HUDEP-2 (cell line): ENCODE data around the gene OGFOD2.

Source experiments
- DNase-seq, 76 experiments: peaks; one replicate each; lab custom pipeline; 2025; ENCODE audit not compliant: unreplicated experiment in 76 of 76; lab: John Stamatoyannopoulos, UW

Gene OGFOD2

DNA sequence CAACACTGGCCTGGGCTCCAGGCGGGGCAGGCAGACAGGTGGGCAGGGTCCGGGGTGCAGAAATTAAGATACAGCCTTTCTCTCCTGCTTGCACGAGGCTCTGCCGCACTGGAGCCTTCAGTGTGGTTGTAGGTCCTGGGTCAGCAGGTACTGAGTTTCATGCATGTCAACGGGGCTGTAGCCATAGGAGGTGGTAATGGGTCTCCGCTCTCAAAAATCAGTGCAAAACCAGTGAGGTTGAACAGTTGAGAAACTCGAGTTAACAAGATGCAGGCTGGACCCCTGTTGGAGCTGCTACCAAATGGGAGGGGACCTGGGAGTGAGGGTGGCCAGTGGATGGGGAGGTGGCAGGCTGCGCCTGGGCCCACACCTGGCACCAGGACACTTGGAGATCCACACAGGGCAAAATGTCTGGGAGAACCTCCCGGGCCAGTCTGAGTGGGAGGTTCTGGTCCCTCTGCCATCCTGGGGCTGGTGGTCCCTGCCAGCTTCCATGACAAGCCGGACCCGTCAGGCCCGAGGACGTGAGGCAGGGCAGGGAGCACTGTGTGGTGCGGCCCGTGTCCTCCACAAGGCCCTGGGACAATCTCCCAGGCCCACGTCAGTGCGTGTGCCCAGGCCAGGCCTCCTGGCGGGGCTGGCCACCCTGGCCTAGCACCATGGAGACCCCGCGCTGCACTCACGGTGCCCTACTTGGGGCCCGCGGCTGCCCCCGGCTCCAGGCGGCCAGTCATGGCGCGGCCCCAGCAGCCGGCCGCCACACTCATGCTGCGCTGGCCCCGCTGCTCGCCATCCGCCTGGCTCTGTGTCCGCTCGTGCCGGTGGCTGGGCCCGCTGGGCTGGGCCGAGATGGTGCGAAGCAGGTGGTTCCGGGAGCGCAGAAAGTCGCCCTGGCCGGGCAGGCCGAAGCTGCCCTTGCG is 10.6 kb downstream of the OGFOD2 start:
- DNase-seq, result no peak

DNA sequence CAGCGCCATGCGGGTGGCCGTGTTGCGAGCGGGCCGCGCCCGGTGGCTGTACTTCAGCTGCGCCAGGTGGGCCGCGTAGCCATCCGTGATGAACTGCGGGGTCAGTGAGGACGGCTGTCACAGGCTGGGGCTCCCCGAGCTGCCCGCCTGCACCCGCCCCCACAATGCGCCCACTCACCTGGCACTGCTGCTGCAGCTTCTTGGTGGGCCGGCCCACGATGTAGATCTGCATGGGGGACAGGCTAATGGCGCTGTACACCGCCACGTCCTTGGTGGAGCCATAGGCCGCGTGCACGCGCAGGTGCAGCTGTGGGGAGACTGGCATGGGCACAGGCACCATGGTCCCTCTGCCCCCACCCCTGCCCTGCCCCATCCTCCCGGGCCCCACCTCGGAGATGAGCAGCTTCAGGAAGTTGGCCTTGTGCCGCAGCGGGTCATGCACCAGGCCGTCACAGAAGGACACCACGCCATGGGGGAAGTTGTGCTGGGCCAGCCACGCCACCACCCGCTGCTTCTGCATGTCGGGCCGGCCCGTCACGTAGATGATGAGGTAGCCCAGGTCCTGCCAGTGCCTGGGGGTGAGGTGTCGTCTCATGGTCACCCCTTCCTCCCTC is 11.3 kb downstream of the OGFOD2 start:
- DNase-seq, result no peak

DNA sequence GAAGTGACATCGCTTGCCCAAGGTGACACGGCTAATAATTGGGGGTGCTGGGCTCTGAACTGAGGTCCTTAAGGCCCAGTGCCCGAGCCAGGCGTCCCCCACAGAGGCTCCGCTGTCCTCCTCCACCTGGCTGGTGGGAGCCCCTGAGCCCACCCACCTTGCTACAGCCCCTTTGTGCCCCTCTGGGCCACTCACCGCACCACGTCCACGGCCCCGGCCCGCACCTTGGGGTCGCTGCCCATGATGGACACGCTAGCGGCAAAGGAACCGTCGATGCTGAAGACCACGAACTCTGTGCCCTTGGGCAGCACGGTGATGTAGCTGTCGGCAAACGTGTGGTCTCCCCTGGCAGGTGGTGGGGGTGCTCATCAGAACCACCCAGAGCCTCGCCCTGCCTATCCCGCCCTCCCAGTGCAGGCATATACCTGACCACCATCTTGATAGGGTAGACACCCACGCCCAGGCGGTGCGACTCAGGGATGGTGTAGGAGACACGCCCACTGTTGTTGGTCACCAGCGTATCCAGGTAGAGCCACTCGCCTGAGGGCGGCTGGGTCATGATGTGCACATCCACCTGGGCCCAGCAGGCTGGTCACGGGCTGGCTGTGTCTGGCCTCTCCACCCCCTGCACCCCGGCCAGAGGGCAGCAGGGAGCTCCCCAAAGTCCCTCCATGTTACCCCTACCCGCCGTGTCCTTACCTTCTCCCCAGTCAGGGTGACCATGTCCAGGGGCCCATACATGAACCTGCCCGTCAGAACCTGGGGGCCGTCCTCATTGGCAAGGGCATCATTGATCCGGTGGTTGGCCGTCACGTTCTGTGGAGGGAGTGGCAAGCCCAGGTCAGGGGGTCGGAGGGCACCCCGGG is 12.3 kb downstream of the OGFOD2 start:
- DNase-seq, result no peak

GRCh38 chr12:122988036-122988435 is 13.0 kb downstream of the OGFOD2 start:
- no peak for DNase-seq

GRCh38 chr12:122988612-122989212 is 13.7 kb downstream of the OGFOD2 start:
- no peak for DNase-seq

DNA sequence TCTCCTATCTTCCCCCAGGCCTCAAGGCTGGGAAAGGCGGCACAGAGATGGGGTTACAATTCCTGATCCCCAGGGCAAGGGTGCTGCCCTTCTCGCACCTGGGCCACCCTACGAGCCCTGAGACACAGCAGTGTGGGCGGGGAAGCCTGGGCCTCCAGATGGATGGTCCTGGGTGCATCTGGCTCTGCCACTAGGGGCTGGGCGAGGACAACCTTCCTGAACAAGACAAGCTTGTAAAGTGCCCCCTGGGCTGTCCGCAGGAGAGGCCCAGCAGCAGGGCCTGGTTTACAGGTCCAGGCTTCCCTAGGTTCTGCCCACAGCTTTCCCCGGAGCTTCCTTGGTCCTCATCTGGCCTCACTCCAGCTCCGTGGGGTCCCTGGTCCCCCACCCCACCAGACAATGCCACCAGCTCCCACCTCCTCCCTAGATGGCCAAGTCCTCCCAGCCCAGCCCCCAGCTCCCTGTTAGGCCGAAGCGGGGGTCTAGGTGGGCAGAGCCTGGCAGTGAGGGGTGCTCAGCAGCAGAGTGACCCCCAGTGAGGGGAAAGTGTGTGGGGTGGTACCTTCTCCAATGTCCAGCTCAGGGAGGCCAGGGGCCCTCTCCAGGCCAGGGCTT is 14.3 kb downstream of the OGFOD2 start:
- DNase-seq, result no peak

DNA sequence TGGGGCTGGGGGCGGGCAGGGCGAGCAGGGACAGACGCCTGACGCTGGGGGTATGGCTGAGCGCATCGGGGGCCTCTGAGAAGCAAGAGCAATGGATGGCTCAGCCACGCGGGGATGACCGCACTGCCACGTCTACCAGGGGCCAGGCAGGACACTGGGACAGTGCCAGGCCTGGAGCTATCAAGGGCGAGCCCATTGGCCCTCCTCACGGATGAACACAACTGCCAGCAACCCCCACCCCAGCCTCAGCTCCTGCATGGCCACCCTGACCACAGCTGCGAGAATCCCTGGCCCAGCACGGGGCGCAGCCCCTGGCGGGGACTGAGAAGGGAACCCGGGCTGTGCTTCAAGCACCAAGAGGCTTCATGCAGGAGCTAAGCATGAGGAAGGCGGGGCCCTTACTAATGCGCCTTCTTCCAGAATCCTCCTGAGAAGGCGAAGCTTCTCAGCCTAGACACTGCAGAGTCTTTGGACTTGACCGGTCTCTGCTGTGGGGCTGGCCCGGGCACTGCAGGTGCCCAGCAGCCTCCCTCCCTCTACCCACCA is 14.9 kb downstream of the OGFOD2 start:
- no peak for DNase-seq

GRCh38 chr12:122990561-122990960 is 15.5 kb downstream of the OGFOD2 start:
- DNase-seq, result no peak

DNA sequence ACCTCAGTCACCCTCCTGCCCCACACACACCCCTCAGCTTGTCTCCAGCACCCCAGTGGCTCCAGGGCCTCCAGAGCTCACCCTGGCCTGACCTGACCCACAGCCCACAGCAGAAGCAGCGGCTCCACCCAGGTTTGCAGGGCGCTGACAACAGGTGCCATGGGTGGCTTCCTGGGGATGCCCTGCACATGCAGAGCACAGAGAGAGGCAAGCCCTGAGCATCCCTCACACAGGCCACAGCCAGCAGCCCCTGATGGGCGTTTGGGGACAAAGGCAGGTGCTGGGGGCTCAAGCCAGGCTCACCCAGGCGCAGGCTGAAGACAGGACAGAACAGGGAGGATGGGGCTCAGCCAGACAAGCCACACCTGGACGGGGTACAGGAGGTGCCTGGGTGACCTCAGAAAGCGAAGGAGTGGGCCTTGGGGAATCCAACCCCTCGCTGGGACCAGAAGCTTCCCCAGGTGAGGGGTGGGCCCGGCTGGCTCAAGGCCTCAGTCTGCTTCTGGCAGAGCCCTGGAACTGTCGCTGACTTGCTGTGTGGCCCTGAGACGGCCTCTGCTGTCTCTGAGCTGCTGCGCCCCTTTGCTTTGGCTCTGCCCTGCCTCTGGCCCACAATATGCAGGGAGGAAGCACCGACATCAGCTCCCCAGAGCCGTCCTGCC is 16.0 kb downstream of the OGFOD2 start:
- DNase-seq, result no peak

- no peak for DNase-seq
Observed at GRCh38 chr12:122991623-122992275, 16.7 kb downstream of the OGFOD2 start.

DNA sequence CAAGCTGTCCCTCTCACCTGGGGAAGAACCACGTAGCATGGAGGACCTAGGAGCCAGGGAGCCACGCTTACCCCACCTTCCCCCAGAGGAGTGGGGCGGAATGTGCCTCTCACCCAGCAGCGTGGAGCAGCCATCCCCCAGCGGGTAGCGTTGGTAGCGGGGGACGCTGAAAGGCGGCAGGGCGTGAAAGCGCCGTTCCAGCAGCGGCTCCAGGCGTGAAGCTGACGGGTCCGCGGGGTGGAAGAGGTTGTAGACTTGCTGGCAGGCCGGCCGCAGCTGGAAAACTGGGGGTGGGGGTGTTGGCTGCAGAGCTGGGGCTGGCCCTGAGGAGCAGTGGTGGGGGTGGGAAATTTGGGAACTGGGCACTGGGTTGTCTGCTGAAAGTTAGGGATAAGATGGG is 17.3 kb downstream of the OGFOD2 start:
- no peak for DNase-seq

DNA sequence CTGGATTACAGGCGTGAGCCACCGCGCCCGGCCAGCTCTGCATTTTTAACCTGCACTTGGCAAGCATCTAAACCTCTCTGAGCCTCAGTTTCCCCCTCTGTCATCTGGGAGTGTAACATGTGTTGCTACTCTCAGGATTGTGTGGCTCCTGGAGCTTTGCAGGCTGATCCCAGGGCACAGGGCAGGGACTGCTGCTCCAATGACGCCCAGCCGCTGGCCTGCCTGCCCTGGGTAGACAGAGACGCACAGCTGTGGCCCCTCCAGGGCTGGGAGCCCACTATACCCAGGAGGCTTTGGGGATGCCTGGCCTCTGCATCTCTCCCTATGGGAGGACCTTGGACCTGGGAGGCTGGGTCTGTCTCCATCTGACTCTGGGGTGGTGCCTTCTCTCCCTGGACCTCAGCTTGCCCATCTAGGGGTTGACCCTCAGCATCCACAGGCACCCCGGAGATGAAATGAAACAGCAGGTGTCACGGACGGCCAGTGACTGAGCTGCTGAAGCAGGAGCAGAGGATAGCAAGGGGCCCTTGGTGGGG is 19.2 kb downstream of the OGFOD2 start:
- no peak for DNase-seq

DNA sequence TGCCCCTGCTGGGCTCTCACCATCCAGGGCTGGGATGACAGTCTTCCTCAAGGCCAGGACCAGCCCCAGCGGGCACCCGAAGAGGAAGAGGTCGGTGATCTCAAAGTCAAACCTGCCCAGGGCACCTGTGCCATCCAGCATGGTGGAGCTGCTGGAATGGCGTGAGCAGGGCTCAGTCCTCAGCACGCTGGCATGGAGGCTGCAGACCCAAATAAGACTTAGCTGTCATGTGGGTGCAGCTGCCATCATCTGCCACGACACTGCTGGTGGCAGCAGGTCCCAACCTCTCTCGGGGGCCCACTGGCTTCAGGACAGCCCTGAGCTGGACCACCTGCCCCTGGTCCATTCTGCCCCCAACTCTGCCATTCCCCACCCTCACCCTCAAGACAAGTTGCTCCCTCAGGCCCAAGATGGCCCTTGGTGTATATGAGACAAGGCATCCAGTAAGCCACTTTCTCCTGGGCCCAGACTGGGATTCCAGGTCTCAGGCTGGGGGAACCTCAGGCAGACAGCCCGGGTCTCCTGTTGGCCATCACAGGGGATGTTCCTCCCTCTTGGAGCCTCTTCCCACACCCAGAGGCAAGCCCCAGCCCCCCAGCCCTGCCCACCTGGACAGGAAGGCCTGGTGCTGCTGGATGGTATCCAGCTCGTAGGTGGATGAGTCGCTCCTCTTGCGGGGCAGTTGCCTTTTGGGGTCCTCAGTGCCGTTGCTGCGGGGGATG is 19.9 kb downstream of the OGFOD2 start:
- no peak for DNase-seq

DNA sequence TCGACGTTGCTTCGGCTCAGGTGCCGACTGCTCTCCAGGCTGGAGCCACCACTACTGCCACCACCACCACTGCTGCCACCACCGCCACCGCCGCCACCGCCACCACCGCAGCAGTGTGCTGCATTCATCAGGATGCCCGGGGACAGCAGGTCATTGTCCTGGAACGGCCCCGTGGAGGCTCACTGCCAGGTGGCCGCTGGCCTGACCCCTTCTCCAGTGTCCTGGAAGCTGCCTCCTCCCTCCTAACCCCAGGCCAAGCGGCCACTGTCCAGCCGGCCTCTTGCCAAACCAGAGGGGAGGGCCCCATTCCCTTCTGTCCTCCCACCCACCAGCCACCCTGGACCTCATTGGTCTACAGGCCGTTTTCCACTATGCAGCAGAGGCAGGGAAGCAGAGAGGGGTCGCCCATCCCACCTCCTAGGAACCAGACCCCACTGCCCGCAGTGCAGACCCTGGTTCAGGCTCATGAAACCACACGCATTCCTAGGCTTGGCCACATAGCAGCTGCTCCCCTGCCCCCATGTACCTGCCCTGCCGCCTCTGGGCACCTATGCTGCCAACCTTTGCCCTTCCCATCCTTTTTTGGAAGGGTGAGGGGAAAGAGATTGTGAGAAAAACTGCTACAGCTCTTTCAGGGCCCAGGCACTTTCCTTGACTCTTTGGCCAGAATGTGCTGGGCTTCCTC is 20.6 kb downstream of the OGFOD2 start:
- no peak for DNase-seq

- no peak for DNase-seq
Observed at GRCh38 chr12:122996188-122996601, 21.2 kb downstream of the OGFOD2 start.

GRCh38 chr12:122996621-122997342 is 21.7 kb downstream of the OGFOD2 start:
- DNase-seq, result no peak
